IMR-90 (cell line): ENCODE data around the gene FCRLA. TPM values are rescaled to one million over a fixed set of nuclear protein-coding genes. Genes with fewer than 3 reads are reported as not detected.
"Not testable (repeated sequence)": the region's sequence is repeated elsewhere in the genome, so short reads cannot be mapped to it uniquely, and the experiment has no call there.

Experiments
- ATAC-seq: fragments of 200-7000 bp; cut with Tn5 transposase; 2 replicates; pipeline ENCODE4 v1.9.1; 2020; ENCODE audit warnings: low read depth, mild to moderate bottlenecking, moderate library complexity
- BruUV-seq: library from RNA; stranded (reverse); fragments of 400-500 nt; replicated peaks from 2 replicates; lab custom pipeline; 2021; lab: Mats Ljungman, UMichigan
- CTCF ChIA-PET: fragments of 300-600 bp; formaldehyde crosslinking; extraction: SDS; loops from one replicate; lab custom pipeline; 2021; ENCODE audit warnings: antibody characterized with exemption; lab: Yijun Ruan, JAX
- POLR2A ChIA-PET: fragments of 300-600 bp; sonication (Branson Sonifier 250); formaldehyde crosslinking; loops from one replicate; lab custom pipeline; 2022; ENCODE audit warnings: antibody characterized with exemption; ENCODE audit not compliant: unreplicated experiment; lab: Charles Lee
- DNase-seq: peaks from one replicate; pipeline ENCODE4 v3.0.0; 2013
- H2AFZ ChIP-seq: replicated peaks from 2 replicates; pipeline ENCODE3; 2013; ENCODE audit warnings: low read length, mild to moderate bottlenecking; ENCODE audit not compliant: poor library complexity
- H2AK5ac ChIP-seq: 2 replicates; pipeline ENCODE4 v1.6.1; 2013; ENCODE audit warnings: low read depth, low read length, inconsistent platforms
- H2AK9ac ChIP-seq: replicated peaks from 2 replicates; pipeline ENCODE3; 2013; ENCODE audit warnings: mild to moderate bottlenecking, low read depth, low read length, moderate library complexity; ENCODE audit not compliant: poor library complexity
- H2BK120ac ChIP-seq: 2 replicates; pipeline ENCODE4 v1.6.1; 2013; ENCODE audit warnings: low read depth, low read length, inconsistent platforms
- H2BK15ac ChIP-seq: 3 replicates; pipeline ENCODE4 v1.6.1; 2013; ENCODE audit warnings: low read depth, low read length, inconsistent platforms
- H2BK20ac ChIP-seq: 2 replicates; pipeline ENCODE4 v1.6.1; 2013; ENCODE audit warnings: low read depth, mild to moderate bottlenecking, inconsistent platforms, low read length, moderate library complexity
- H2BK5ac ChIP-seq: 2 replicates; pipeline ENCODE4 v1.6.1; 2013; ENCODE audit warnings: mild to moderate bottlenecking, low read depth, low read length, inconsistent platforms; ENCODE audit not compliant: poor library complexity, severe bottlenecking
- H3K14ac ChIP-seq: replicated peaks from 2 replicates; pipeline ENCODE4 v1.6.1; 2013; ENCODE audit warnings: low read depth, low read length, inconsistent platforms
- H3K18ac ChIP-seq: 2 replicates; pipeline ENCODE4 v1.6.1; 2013; ENCODE audit warnings: low read depth, low read length, control low read depth
- H3K23ac ChIP-seq: 2 replicates; pipeline ENCODE4 v1.6.1; 2013; ENCODE audit warnings: low read depth, low read length, inconsistent platforms
- H3K27ac ChIP-seq: 2 replicates; pipeline ENCODE4 v1.5.1; 2013; ENCODE audit warnings: mild to moderate bottlenecking, control low read depth, low read length; ENCODE audit not compliant: insufficient read depth
- H3K27me3 ChIP-seq: 2 replicates; pipeline ENCODE4 v1.6.1; 2013; ENCODE audit warnings: low read length; ENCODE audit not compliant: control insufficient read depth, insufficient read depth
- H3K36me3 ChIP-seq: 2 replicates; pipeline ENCODE4 v1.6.1; 2013; ENCODE audit warnings: low read length, mixed read lengths; ENCODE audit not compliant: control insufficient read depth, insufficient read depth
- H3K4ac ChIP-seq: 2 replicates; pipeline ENCODE4 v1.6.1; 2013; ENCODE audit warnings: low read depth, low read length, inconsistent platforms
- H3K4me1 ChIP-seq: 2 replicates; pipeline ENCODE4 v1.6.1; 2013; ENCODE audit warnings: low read length, mixed read lengths; ENCODE audit not compliant: control insufficient read depth, insufficient read depth
- H3K4me2 ChIP-seq: 2 replicates; pipeline ENCODE4 v1.6.1; 2013; ENCODE audit warnings: low read depth, mild to moderate bottlenecking, control low read depth, low read length, moderate library complexity
- H3K4me3 ChIP-seq: 2 replicates; pipeline ENCODE4 v1.5.1; 2013; ENCODE audit warnings: low read depth, mild to moderate bottlenecking, control low read depth, low read length, moderate library complexity; ENCODE audit not compliant: insufficient read depth
- H3K56ac ChIP-seq: 2 replicates; pipeline ENCODE4 v1.6.1; 2013; ENCODE audit warnings: low read length, inconsistent platforms; ENCODE audit not compliant: insufficient read depth; ENCODE audit errors: extremely low read depth
- H3K79me1 ChIP-seq, 2 experiments: 2 replicates each; pipeline ENCODE4 v1.6.1; 2013; ENCODE audit warnings: low read length in 2 of 2, inconsistent platforms in 1 of 2, low read depth in 1 of 2
- H3K9ac ChIP-seq: 2 replicates; pipeline ENCODE4 v1.6.1; 2013; ENCODE audit warnings: low read depth, low read length, control low read depth
- H3K9me1 ChIP-seq: 2 replicates; pipeline ENCODE4 v1.6.1; 2013; ENCODE audit warnings: low read length, inconsistent platforms; ENCODE audit not compliant: insufficient read depth
- H3K9me3 ChIP-seq: 2 replicates; pipeline ENCODE4 v1.6.1; 2013; ENCODE audit warnings: low read length; ENCODE audit not compliant: control insufficient read depth, insufficient read depth
- H4K20me1 ChIP-seq: 2 replicates; pipeline ENCODE4 v1.6.1; 2013; ENCODE audit warnings: low read length, inconsistent platforms; ENCODE audit not compliant: insufficient read depth
- H4K5ac ChIP-seq: 2 replicates; pipeline ENCODE4 v1.6.1; 2013; ENCODE audit warnings: mild to moderate bottlenecking, low read depth, low read length, control low read depth
- H4K8ac ChIP-seq, 2 experiments: 2 replicates each; pipeline ENCODE4 v1.6.1; 2013; ENCODE audit warnings: low read depth in 2 of 2, low read length in 2 of 2, control low read depth in 1 of 2, inconsistent platforms in 1 of 2
- H4K91ac ChIP-seq: 2 replicates; pipeline ENCODE4 v1.6.1; 2013; ENCODE audit warnings: low read depth, low read length, inconsistent platforms; ENCODE audit not compliant: insufficient read depth
- WGBS, 2 experiments: methylation state at CpG; one replicate each; pipeline versions ENCODE4 v1.1.5 to v1.1.7; 2013; ENCODE audit warnings: missing lambda C conversion rate in 2 of 2; ENCODE audit not compliant: insufficient read length in 1 of 2; ENCODE audit errors: extremely low coverage in 2 of 2; 5-methylcytosine and 5-hydroxymethylcytosine counted together
- dilution Hi-C: fragments of 300-500 bp; cut with HindIII; formaldehyde crosslinking; loops from one replicate; pipeline ENCODE4 v1.14.3; 2018; ENCODE audit warnings: low sequenced_read_pairs; ENCODE audit not compliant: unreplicated experiment
- in situ Hi-C: fragments of 300-500 bp; cut with MboI; formaldehyde crosslinking; loops from 3 replicates; pipeline ENCODE4 v1.14.3; 2019; ENCODE audit warnings: low sequenced_read_pairs, inconsistent platforms, mixed read lengths
- intact Hi-C: fragments of 100-400 bp; cut with micrococcal nuclease; formaldehyde crosslinking; loops from 2 replicates; pipeline ENCODE4 v1.10.0; 2022
- polyA plus RNA-seq, 3 experiments: library from polyadenylated mRNA; depleted of rRNA; stranded (reverse); fragments of >200 nt; gene quantifications; 2 replicates each; pipeline ENCODE4 v1.2.3, GENCODE V29; 2012; ENCODE audit warnings: low replicate concordance in 1 of 3
- total RNA-seq: library from RNA; depleted of rRNA; stranded (reverse); fragments of >200 nt; gene quantifications from 2 replicates; pipeline ENCODE4 v1.2.3, GENCODE V29; 2012

The FCRLA gene
- total and polyA plus RNA-seq, 2 of the 4 experiments (the other 2 are of a cell fraction) = 0.36 TPM

GRCh38 chr1:161693020-161693712, 13.9 kb upstream of the FCRLA start:
- H2BK5ac ChIP-seq, CTCF ChIA-PET, H3K14ac ChIP-seq, H3K9ac ChIP-seq, H4K5ac ChIP-seq, H3K18ac ChIP-seq, H3K23ac ChIP-seq, H4K8ac ChIP-seq, H3K9me3 ChIP-seq, H2AFZ ChIP-seq, H4K91ac ChIP-seq, H3K56ac ChIP-seq, H2BK120ac ChIP-seq, H3K27ac ChIP-seq, H3K36me3 ChIP-seq, ATAC-seq, H3K4me2 ChIP-seq, BruUV-seq, H3K27me3 ChIP-seq, H2AK5ac ChIP-seq, H3K4me1 ChIP-seq, H2AK9ac ChIP-seq, H3K4ac ChIP-seq, dilution Hi-C loops, intact Hi-C loops, H4K20me1 ChIP-seq, H3K4me3 ChIP-seq, DNase-seq, H3K9me1 ChIP-seq, H2BK15ac ChIP-seq, H2BK20ac ChIP-seq, H3K79me1 ChIP-seq, in situ Hi-C loops: not testable (repeated sequence)
- POLR2A ChIA-PET = interaction anchor here (0.6 kb wide), 1 partner anchor 339 kb away, joined by 3 read pairs; no protein-coding TSS in a partner anchor
- WGBS, 2 experiments = 100% methylated on average over 1 of the region's 14 CpGs; no CpG with 5 or more reads in 1 of the 2 experiments

- CTCF ChIA-PET = not testable (repeated sequence)
These were observed 8.7 kb upstream of the FCRLA start for GRCh38 chr1:161698302-161698701.

More at GRCh38 chr1:161698302-161698701, 8.7 kb upstream of the FCRLA start:
- H3K9ac ChIP-seq, H3K79me1 ChIP-seq, H3K27me3 ChIP-seq, intact Hi-C loops, H3K9me1 ChIP-seq, H2AK5ac ChIP-seq, H2BK120ac ChIP-seq, H3K56ac ChIP-seq, H4K8ac ChIP-seq, H4K5ac ChIP-seq, H2AK9ac ChIP-seq, ATAC-seq, BruUV-seq, H3K4me1 ChIP-seq, dilution Hi-C loops, DNase-seq, H2BK15ac ChIP-seq, H3K18ac ChIP-seq, H4K20me1 ChIP-seq, H4K91ac ChIP-seq, H3K4ac ChIP-seq, POLR2A ChIA-PET, H2BK20ac ChIP-seq, H3K23ac ChIP-seq, H2BK5ac ChIP-seq, H3K4me3 ChIP-seq, H3K27ac ChIP-seq, H3K14ac ChIP-seq, in situ Hi-C loops, H3K4me2 ChIP-seq, H3K9me3 ChIP-seq, H2AFZ ChIP-seq, H3K36me3 ChIP-seq: not testable (repeated sequence)
- no CpG with 5 or more reads among the region's 2 CpGs for WGBS, 2 experiments
